GM12801 (cell line): Measurements from ENCODE around the gene POMT2.

Experiments used
- CTCF ChIP-seq: IDR thresholded peaks from one replicate; pipeline ENCODE4 v1.5.1; 2011; ENCODE audit warnings: control low read depth; ENCODE audit not compliant: insufficient read length; ENCODE audit errors: extremely low read depth

Gene POMT2

GRCh38 chr14:77296906-77297305 is 23.8 kb downstream of the POMT2 start:
- TF ChIP-seq CTCF: no peak

- no peak for TF ChIP-seq CTCF
Observed at GRCh38 chr14:77296155-77296554, 24.5 kb downstream of the POMT2 start.

GRCh38 chr14:77290705-77291104 is 30.0 kb downstream of the POMT2 start:
- TF ChIP-seq CTCF: no peak

GRCh38 chr14:77286576-77286975 is 34.1 kb downstream of the POMT2 start:
- no peak for TF ChIP-seq CTCF

- no peak for TF ChIP-seq CTCF
Observed at GRCh38 chr14:77284466-77284865, 36.2 kb downstream of the POMT2 start.

- TF ChIP-seq CTCF: no peak
Observed at GRCh38 chr14:77284066-77284465, 36.6 kb downstream of the POMT2 start.

GRCh38 chr14:77281852-77282410 is 38.8 kb downstream of the POMT2 start:
- no peak for TF ChIP-seq CTCF
